Naive thymus-derived CD4-positive, alpha-beta T cell (primary cell): ENCODE results near the gene EVI5. TPM values are rescaled to one million over a fixed set of nuclear protein-coding genes. Genes with fewer than 3 reads are reported as not detected.

Source experiments
- ATAC-seq: fragments of 150-1000 bp; cut with Tn5 transposase; 2 replicates; pipeline ENCODE4 v1.10.0; 2021; ENCODE audit warnings: mild to moderate bottlenecking, moderate library complexity
- CTCF ChIA-PET: fragments of 350-600 bp; sonication (Branson Sonifier 250); formaldehyde crosslinking; loops from one replicate; lab custom pipeline; 2021; ENCODE audit warnings: antibody characterized with exemption; lab: Charles Lee
- POLR2A ChIA-PET: fragments of 350-600 bp; sonication (Branson Sonifier 250); formaldehyde crosslinking; loops from one replicate; lab custom pipeline; 2021; ENCODE audit warnings: antibody characterized with exemption, inconsistent platforms; lab: Charles Lee
- DNase-seq, 9 donors: peaks; one replicate each; pipeline versions ENCODE4 v3.0.0 to v3.0.0-alpha.2; 2020 to 2022; ENCODE audit warnings: mixed read lengths in 1 of 9
- H3K27ac ChIP-seq: one replicate; pipeline ENCODE4 v1.7.0; 2013; ENCODE audit warnings: mild to moderate bottlenecking, low read depth, low read length, moderate library complexity
- H3K27me3 ChIP-seq, 2 donors: one replicate each; pipeline ENCODE4 v1.7.0; 2013; ENCODE audit warnings: low read length in 2 of 2, mild to moderate bottlenecking in 2 of 2, moderate library complexity in 2 of 2; ENCODE audit not compliant: control insufficient read depth in 2 of 2, insufficient read depth in 2 of 2
- H3K36me3 ChIP-seq, 3 experiments: 1 replicate in 2 of 3; 2 replicates in 1 of 3; pipeline ENCODE4 v1.7.0; 2013; ENCODE audit warnings: low read length in 3 of 3, mild to moderate bottlenecking in 3 of 3, moderate library complexity in 1 of 3; ENCODE audit not compliant: insufficient read depth in 3 of 3, control insufficient read depth in 2 of 3
- H3K4me1 ChIP-seq, 2 donors: one replicate each; pipeline ENCODE4 v1.7.0; 2013; ENCODE audit warnings: low read length in 2 of 2, mild to moderate bottlenecking in 2 of 2, moderate library complexity in 1 of 2; ENCODE audit not compliant: control insufficient read depth in 2 of 2, insufficient read depth in 2 of 2
- H3K4me3 ChIP-seq: 2 replicates; pipeline ENCODE4 v1.7.0; 2013; ENCODE audit warnings: mild to moderate bottlenecking, low read length
- H3K9me3 ChIP-seq, 3 experiments: 1 replicate in 2 of 3; 2 replicates in 1 of 3; pipeline ENCODE4 v1.7.0; 2013; ENCODE audit warnings: low read length in 3 of 3; ENCODE audit not compliant: control insufficient read depth in 2 of 3
- H3K27ac Mint-ChIP-seq, 9 donors: one replicate each; pipeline ENCODE4 v1.8.0; 2020 to 2022; ENCODE audit warnings: mixed read lengths in 9 of 9, mild to moderate bottlenecking in 8 of 9, moderate library complexity in 5 of 9, inconsistent platforms in 2 of 9
- H3K27me3 Mint-ChIP-seq, 5 donors: one replicate each; pipeline ENCODE4 v1.8.0; 2021 to 2022; ENCODE audit warnings: mixed read lengths in 5 of 5, mild to moderate bottlenecking in 1 of 5
- H3K36me3 Mint-ChIP-seq, 5 donors: one replicate each; pipeline ENCODE4 v1.8.0; 2020 to 2022; ENCODE audit warnings: mixed read lengths in 5 of 5, mild to moderate bottlenecking in 3 of 5, inconsistent platforms in 1 of 5
- H3K4me1 Mint-ChIP-seq, 7 donors: one replicate each; pipeline ENCODE4 v1.8.0; 2020 to 2022; ENCODE audit warnings: mixed read lengths in 7 of 7, mild to moderate bottlenecking in 3 of 7, inconsistent platforms in 1 of 7
- H3K4me3 Mint-ChIP-seq, 10 donors: one replicate each; pipeline ENCODE4 v1.8.0; 2020 to 2022; ENCODE audit warnings: mild to moderate bottlenecking in 10 of 10, mixed read lengths in 10 of 10, moderate library complexity in 6 of 10, inconsistent platforms in 2 of 10
- H3K9me3 Mint-ChIP-seq, 11 donors: one replicate each; pipeline ENCODE4 v1.8.0; 2020 to 2022; ENCODE audit warnings: mixed read lengths in 11 of 11, mild to moderate bottlenecking in 4 of 11, inconsistent platforms in 1 of 11, moderate library complexity in 1 of 11
- intact Hi-C, 2 donors: fragments of 100-400 bp; cut with micrococcal nuclease; formaldehyde crosslinking; loops; one replicate each; pipeline ENCODE4 v1.15.1; 2023
- polyA plus RNA-seq, 2 donors: library from polyadenylated mRNA; unstranded; fragments of 300-500 nt; fragmentation: Illumina TruSeq; gene quantifications; one replicate each; pipeline ENCODE4 v1.2.3, GENCODE V29; 2021
- total RNA-seq, 6 experiments: library from RNA in 5 of 6; stranded (reverse) in 5 of 6; gene quantifications; 1 replicate in 5 of 6; 2 replicates in 1 of 6; pipeline ENCODE4 v1.2.3 and lab custom pipeline; 2021 to 2026

The EVI5 gene
- total and polyA plus RNA-seq, 7 experiments from 2014 or later: 0.20 to 12.3 (median 1.7) TPM

- H3K27ac Mint-ChIP-seq: no peak overlapping the region
- Histone ChIP-seq H3K36me3 (no peaks in the 10 kb centered on the region), H3K4me1 (no peaks in the 10 kb centered on the region), H3K4me3 (no peak overlapping the region), H3K9me3 (no peaks in the 10 kb centered on the region), H3K27me3 (no peaks in the 10 kb centered on the region), H3K27ac (no peak overlapping the region)
- POLR2A ChIA-PET: no interaction called here
- no peak overlapping the region for H3K4me3 Mint-ChIP-seq
- DNase-seq (no peak), ATAC-seq (no peak)
- CTCF ChIA-PET: no interaction called here
- peaks cover 0 to 5% (median 3%) of the 10 kb centered on the region in 5 donors for H3K27me3 Mint-ChIP-seq
- peaks cover 0 to 8% (median 0%) of the 10 kb centered on the region in 5 donors for H3K36me3 Mint-ChIP-seq
- no peaks in the 10 kb centered on the region for H3K9me3 Mint-ChIP-seq
- peaks cover 0 to 5% (median 0%) of the 10 kb centered on the region in 7 donors for H3K4me1 Mint-ChIP-seq
- intact Hi-C loops: no loop called here
Observed at GRCh38 chr1:92756537-92756936, 28.4 kb downstream of the EVI5 start.

GRCh38 chr1:92755541-92756461 lies 29.1 kb downstream of the EVI5 start:
- DNase-seq: no peak
- no peak overlapping the region for H3K27ac ChIP-seq
- no peak overlapping the region for H3K27ac Mint-ChIP-seq
- no peaks in the 10 kb centered on the region for H3K4me1 ChIP-seq
- peaks cover 0 to 9% (median 3%) of the 10 kb centered on the region in 5 donors for H3K27me3 Mint-ChIP-seq
- H3K9me3 Mint-ChIP-seq: no peaks in the 10 kb centered on the region
- intact Hi-C loops: no loop called here
- ChIA-PET POLR2A (interaction anchor here (0.6 kb wide), 1 partner anchor 175 kb away, joined by 4 read pairs; no protein-coding TSS in a partner anchor), CTCF (interaction anchor here (0.5 to 0.8 kb wide), 2 partner anchors 59 to 62 kb away, joined by 3 read pairs; no protein-coding TSS in a partner anchor)
- H3K36me3 ChIP-seq: no peaks in the 10 kb centered on the region
- no peak overlapping the region for H3K4me3 Mint-ChIP-seq
- peaks cover 0 to 8% (median 0%) of the 10 kb centered on the region in 5 donors for H3K36me3 Mint-ChIP-seq
- H3K4me1 Mint-ChIP-seq: peaks cover 0 to 5% (median 0%) of the 10 kb centered on the region in 7 donors
- H3K9me3 ChIP-seq: no peaks in the 10 kb centered on the region
- no peak for ATAC-seq
- H3K27me3 ChIP-seq: no peaks in the 10 kb centered on the region
- H3K4me3 ChIP-seq: no peak overlapping the region

GRCh38 chr1:92754719-92755050 lies 30.2 kb downstream of the EVI5 start:
- ChIA-PET CTCF (interaction anchor here (0.6 kb wide), 1 partner anchor 64 kb away, joined by 5 read pairs; no protein-coding TSS in a partner anchor), POLR2A (no interaction called here)
- ATAC-seq (no peak), DNase-seq (no peak)
- H3K9me3 Mint-ChIP-seq: no peaks in the 10 kb centered on the region
- H3K4me1 Mint-ChIP-seq: peaks cover 0 to 5% (median 0%) of the 10 kb centered on the region in 7 donors
- Histone ChIP-seq H3K27me3 (no peaks in the 10 kb centered on the region), H3K9me3 (no peaks in the 10 kb centered on the region), H3K4me3 (no peak overlapping the region), H3K36me3 (no peaks in the 10 kb centered on the region), H3K27ac (no peak overlapping the region), H3K4me1 (no peaks in the 10 kb centered on the region)
- no peak overlapping the region for H3K27ac Mint-ChIP-seq
- H3K4me3 Mint-ChIP-seq: no peak overlapping the region
- peaks cover 0 to 8% (median 0%) of the 10 kb centered on the region in 5 donors for H3K36me3 Mint-ChIP-seq
- intact Hi-C loops: no loop called here
- peaks cover 0 to 10% (median 4%) of the 10 kb centered on the region in 5 donors for H3K27me3 Mint-ChIP-seq

- H3K4me3 ChIP-seq: no peak overlapping the region
- intact Hi-C loops: no loop called here
- ATAC-seq (no peak), DNase-seq (no peak)
- H3K36me3 ChIP-seq: no peaks in the 10 kb centered on the region
- CTCF ChIA-PET: interaction anchor here (0.6 kb wide), 1 partner anchor 64 kb away, joined by 5 read pairs; no protein-coding TSS in a partner anchor
- no peaks in the 10 kb centered on the region for H3K4me1 ChIP-seq
- H3K27ac Mint-ChIP-seq: no peak overlapping the region
- H3K4me3 Mint-ChIP-seq: no peak overlapping the region
- peaks cover 0 to 8% (median 0%) of the 10 kb centered on the region in 5 donors for H3K36me3 Mint-ChIP-seq
- H3K27me3 Mint-ChIP-seq: peaks cover 0 to 12% (median 4%) of the 10 kb centered on the region in 5 donors
- no peak overlapping the region for H3K27ac ChIP-seq
- no peaks in the 10 kb centered on the region for H3K27me3 ChIP-seq
- peaks cover 0 to 5% (median 0%) of the 10 kb centered on the region in 7 donors for H3K4me1 Mint-ChIP-seq
- H3K9me3 ChIP-seq: no peaks in the 10 kb centered on the region
- no peaks in the 10 kb centered on the region for H3K9me3 Mint-ChIP-seq
- POLR2A ChIA-PET: no interaction called here
Observed at GRCh38 chr1:92754000-92754718, 30.7 kb downstream of the EVI5 start.

- Histone ChIP-seq H3K4me3 (no peak overlapping the region), H3K27me3 (no peaks in the 10 kb centered on the region), H3K9me3 (no peaks in the 10 kb centered on the region), H3K36me3 (no peaks in the 10 kb centered on the region), H3K4me1 (no peaks in the 10 kb centered on the region), H3K27ac (no peak overlapping the region)
- intact Hi-C loops: no loop called here
- ChIA-PET CTCF (no interaction called here), POLR2A (interaction anchor here (0.6 kb wide), 1 partner anchor 11 kb away, joined by 4 read pairs; no protein-coding TSS in a partner anchor)
- Mint-ChIP-seq H3K4me3 (no peak overlapping the region), H3K4me1 (peaks cover 0 to 5% (median 0%) of the 10 kb centered on the region in 7 donors), H3K27ac (no peak overlapping the region), H3K27me3 (peaks cover 0 to 7% (median 3%) of the 10 kb centered on the region in 5 donors), H3K9me3 (no peaks in the 10 kb centered on the region), H3K36me3 (peaks cover 0 to 8% (median 0%) of the 10 kb centered on the region in 5 donors)
- ATAC-seq (no peak), DNase-seq (no peak)
Observed at GRCh38 chr1:92752719-92753118, 32.2 kb downstream of the EVI5 start.

GRCh38 chr1:92749024-92749634 lies 35.8 kb downstream of the EVI5 start:
- ATAC-seq: peak; percentile 75
- POLR2A ChIA-PET: interaction anchor here (0.6 to 1.2 kb wide), 2 partner anchors 82 to 136 kb away, joined by 3 read pairs; no protein-coding TSS in a partner anchor

More at GRCh38 chr1:92749024-92749634, 35.8 kb downstream of the EVI5 start:
- Mint-ChIP-seq H3K9me3 (no peaks in the 10 kb centered on the region), H3K4me1 (peaks cover 0 to 5% (median 0%) of the 10 kb centered on the region in 7 donors), H3K27me3 (peaks cover 0 to 7% (median 0%) of the 10 kb centered on the region in 5 donors), H3K36me3 (no peaks in the 10 kb centered on the region), H3K27ac (no peak overlapping the region), H3K4me3 (no peak overlapping the region)
- intact Hi-C loops: loop anchor here (1.0 to 5.0 kb wide), 3 partner anchors 35 to 313 kb away; no protein-coding TSS in a partner anchor
- Histone ChIP-seq H3K4me3 (no peak overlapping the region), H3K4me1 (no peaks in the 10 kb centered on the region), H3K27ac (no peak overlapping the region), H3K36me3 (no peaks in the 10 kb centered on the region), H3K9me3 (no peaks in the 10 kb centered on the region), H3K27me3 (no peaks in the 10 kb centered on the region)
- CTCF ChIA-PET: interaction anchor here (0.7 to 2.3 kb wide), 7 partner anchors 43 to 747 kb away, joined by 3 to 21 read pairs (median 3); partner anchors contain the start of gene RPL5
- DNase-seq: peak in 7 of 9 donors; percentile 12 to 53 (median 41)
